Measurements from ENCODE around the gene CDK8. TPM values are rescaled to one million over a fixed set of nuclear protein-coding genes. Genes with fewer than 3 reads are reported as not detected.

The CDK8 gene
- total RNA-seq, 1 experiment from 2014 or later = 22.2 TPM

GRCh38 chr13:26372747-26373146 lies 118.8 kb downstream of the CDK8 start:
- Mint-ChIP-seq H3K27me3 (ENCODE audit: insufficient read depth, unreplicated experiment) (no peaks in the 10 kb centered on the region), H3K27ac (ENCODE audit: low read depth, unreplicated experiment) (no peak overlapping the region), H3K4me1 (ENCODE audit: insufficient read depth, unreplicated experiment) (no peaks in the 10 kb centered on the region), H3K4me3 (ENCODE audit: unreplicated experiment) (no peak overlapping the region), H3K9me3 (ENCODE audit: unreplicated experiment) (no peaks in the 10 kb centered on the region), H3K36me3 (ENCODE audit: insufficient read depth, unreplicated experiment) (peaks cover 4% of the 10 kb centered on the region)
- no peak for DNase-seq (ENCODE audit: unreplicated experiment)
- BruUV-seq (replicated peaks) = no TSS peak
- ChIA-PET POLR2A (interaction anchor here (1.4 kb wide), 1 partner anchor 151 kb away, joined by 3 read pairs; no protein-coding TSS in a partner anchor), CTCF (no interaction called here)
- TF ChIP-seq, protein P1, sequence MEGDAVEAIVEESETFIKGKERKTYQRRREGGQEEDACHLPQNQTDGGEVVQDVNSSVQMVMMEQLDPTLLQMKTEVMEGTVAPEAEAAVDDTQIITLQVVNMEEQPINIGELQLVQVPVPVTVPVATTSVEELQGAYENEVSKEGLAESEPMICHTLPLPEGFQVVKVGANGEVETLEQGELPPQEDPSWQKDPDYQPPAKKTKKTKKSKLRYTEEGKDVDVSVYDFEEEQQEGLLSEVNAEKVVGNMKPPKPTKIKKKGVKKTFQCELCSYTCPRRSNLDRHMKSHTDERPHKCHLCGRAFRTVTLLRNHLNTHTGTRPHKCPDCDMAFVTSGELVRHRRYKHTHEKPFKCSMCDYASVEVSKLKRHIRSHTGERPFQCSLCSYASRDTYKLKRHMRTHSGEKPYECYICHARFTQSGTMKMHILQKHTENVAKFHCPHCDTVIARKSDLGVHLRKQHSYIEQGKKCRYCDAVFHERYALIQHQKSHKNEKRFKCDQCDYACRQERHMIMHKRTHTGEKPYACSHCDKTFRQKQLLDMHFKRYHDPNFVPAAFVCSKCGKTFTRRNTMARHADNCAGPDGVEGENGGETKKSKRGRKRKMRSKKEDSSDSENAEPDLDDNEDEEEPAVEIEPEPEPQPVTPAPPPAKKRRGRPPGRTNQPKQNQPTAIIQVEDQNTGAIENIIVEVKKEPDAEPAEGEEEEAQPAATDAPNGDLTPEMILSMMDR (IDR thresholded peaks at IDR 0.05; ENCODE audit: unreplicated experiment) = no peak
- intact Hi-C loops (cut with micrococcal nuclease) = no loop called here

DNA sequence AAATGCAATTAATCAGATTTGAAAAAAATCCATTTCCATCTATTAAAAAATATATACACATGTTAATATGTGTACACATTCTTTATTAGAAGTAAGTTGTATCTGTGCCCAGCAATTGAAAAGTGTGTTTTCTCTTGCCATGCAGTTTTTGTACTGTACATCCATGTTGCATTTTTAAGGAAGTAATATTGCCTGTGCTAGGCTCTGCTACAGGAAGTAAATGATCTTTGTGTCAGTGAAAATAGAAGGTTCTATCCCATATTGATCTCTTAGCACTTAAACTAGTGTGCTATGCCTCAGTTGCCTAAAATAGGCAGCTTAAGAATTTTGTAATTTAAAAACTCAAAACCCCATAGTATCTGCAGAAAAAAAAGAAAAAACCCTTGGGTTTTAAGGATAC lies 122.5 kb downstream of the CDK8 start:
- no peaks in the 10 kb centered on the region for H3K4me1 Mint-ChIP-seq (ENCODE audit: insufficient read depth, unreplicated experiment)
- no peaks in the 10 kb centered on the region for H3K27me3 Mint-ChIP-seq (ENCODE audit: insufficient read depth, unreplicated experiment)
- POLR2A ChIA-PET = interaction anchor here (0.7 kb wide), 1 partner anchor 266 kb away, joined by 4 read pairs; no protein-coding TSS in a partner anchor
- intact Hi-C loops (cut with micrococcal nuclease) = no loop called here
- H3K9me3 Mint-ChIP-seq (ENCODE audit: unreplicated experiment) = no peaks in the 10 kb centered on the region
- no peak overlapping the region for H3K27ac Mint-ChIP-seq (ENCODE audit: low read depth, unreplicated experiment)
- BruUV-seq (replicated peaks) = no TSS peak
- peaks cover 4% of the 10 kb centered on the region for H3K36me3 Mint-ChIP-seq (ENCODE audit: insufficient read depth, unreplicated experiment)
- TF ChIP-seq, protein P1 (IDR thresholded peaks at IDR 0.05; ENCODE audit: unreplicated experiment) = no peak
- CTCF ChIA-PET = interaction anchor here (0.6 to 0.8 kb wide), 3 partner anchors 12 to 193 kb away, joined by 3 read pairs; no protein-coding TSS in a partner anchor
- no peak overlapping the region for H3K4me3 Mint-ChIP-seq (ENCODE audit: unreplicated experiment)
- DNase-seq (ENCODE audit: unreplicated experiment) = no peak

- Mint-ChIP-seq H3K27ac (ENCODE audit: low read depth, unreplicated experiment) (no peak overlapping the region), H3K4me1 (ENCODE audit: insufficient read depth, unreplicated experiment) (peaks cover 4% of the 10 kb centered on the region), H3K4me3 (ENCODE audit: unreplicated experiment) (no peak overlapping the region), H3K9me3 (ENCODE audit: unreplicated experiment) (no peaks in the 10 kb centered on the region), H3K36me3 (ENCODE audit: insufficient read depth, unreplicated experiment) (peaks cover 4% of the 10 kb centered on the region), H3K27me3 (ENCODE audit: insufficient read depth, unreplicated experiment) (no peaks in the 10 kb centered on the region)
- POLR2A ChIA-PET = no interaction called here
- intact Hi-C loops (cut with micrococcal nuclease) = loop anchor here (1.0 kb wide), 1 partner anchor 321 kb away; no protein-coding TSS in a partner anchor
- CTCF ChIA-PET = interaction anchor here (0.6 to 0.8 kb wide), 3 partner anchors 13 to 208 kb away, joined by 3 read pairs; no protein-coding TSS in a partner anchor
- TF ChIP-seq, protein P1 (IDR thresholded peaks at IDR 0.05; ENCODE audit: unreplicated experiment) = peak; percentile 10
- no TSS peak for BruUV-seq (replicated peaks)
- DNase-seq (ENCODE audit: unreplicated experiment) = peak; percentile 42
Observed at GRCh38 chr13:26377038-26377437, 123.1 kb downstream of the CDK8 start.

- BruUV-seq (replicated peaks) = no TSS peak
- POLR2A ChIA-PET = no interaction called here
- H3K36me3 Mint-ChIP-seq (ENCODE audit: insufficient read depth, unreplicated experiment) = peaks cover 4% of the 10 kb centered on the region
- peaks cover 4% of the 10 kb centered on the region for H3K4me1 Mint-ChIP-seq (ENCODE audit: insufficient read depth, unreplicated experiment)
- TF ChIP-seq, protein P1 (IDR thresholded peaks at IDR 0.05; ENCODE audit: unreplicated experiment) = no peak
- no peaks in the 10 kb centered on the region for H3K9me3 Mint-ChIP-seq (ENCODE audit: unreplicated experiment)
- no peak overlapping the region for H3K27ac Mint-ChIP-seq (ENCODE audit: low read depth, unreplicated experiment)
- H3K27me3 Mint-ChIP-seq (ENCODE audit: insufficient read depth, unreplicated experiment) = no peaks in the 10 kb centered on the region
- intact Hi-C loops (cut with micrococcal nuclease) = no loop called here
- DNase-seq (ENCODE audit: unreplicated experiment) = no peak
- CTCF ChIA-PET = interaction anchor here (0.6 kb wide), 1 partner anchor 104 kb away, joined by 4 read pairs; no protein-coding TSS in a partner anchor
- H3K4me3 Mint-ChIP-seq (ENCODE audit: unreplicated experiment) = no peak overlapping the region
Observed at GRCh38 chr13:26378116-26378515, 124.2 kb downstream of the CDK8 start.

Data from MCF 10A (cell line).